IPS-20b (cell line): Measurements from ENCODE around the gene UNK.

Source experiments
- H3K27ac ChIP-seq: one replicate; pipeline ENCODE4 v1.5.1; 2013; ENCODE audit warnings: low read length
- H3K27me3 ChIP-seq: 2 replicates; pipeline ENCODE4 v1.6.1; 2013; ENCODE audit warnings: mild to moderate bottlenecking, low read length, inconsistent platforms; ENCODE audit not compliant: insufficient read depth
- H3K36me3 ChIP-seq: 2 replicates; pipeline ENCODE4 v1.6.1; 2013; ENCODE audit warnings: low read depth, mild to moderate bottlenecking, inconsistent platforms, low read length, moderate library complexity; ENCODE audit not compliant: insufficient read depth
- H3K4me1 ChIP-seq: 2 replicates; pipeline ENCODE4 v1.6.1; 2013; ENCODE audit warnings: mild to moderate bottlenecking, control low read depth, inconsistent platforms, low read length, moderate library complexity; ENCODE audit not compliant: insufficient read depth
- H3K4me3 ChIP-seq: 2 replicates; pipeline ENCODE4 v1.5.1; 2013; ENCODE audit warnings: mild to moderate bottlenecking, low read length, inconsistent platforms
- H3K9ac ChIP-seq: 2 replicates; pipeline ENCODE4 v1.6.1; 2013; ENCODE audit warnings: low read depth, mild to moderate bottlenecking, inconsistent platforms, low read length, moderate library complexity
- H3K9me3 ChIP-seq: 2 replicates; pipeline ENCODE4 v1.6.1; 2013; ENCODE audit warnings: mild to moderate bottlenecking, low read depth, low read length, inconsistent platforms; ENCODE audit not compliant: insufficient read depth

UNK gene

DNA sequence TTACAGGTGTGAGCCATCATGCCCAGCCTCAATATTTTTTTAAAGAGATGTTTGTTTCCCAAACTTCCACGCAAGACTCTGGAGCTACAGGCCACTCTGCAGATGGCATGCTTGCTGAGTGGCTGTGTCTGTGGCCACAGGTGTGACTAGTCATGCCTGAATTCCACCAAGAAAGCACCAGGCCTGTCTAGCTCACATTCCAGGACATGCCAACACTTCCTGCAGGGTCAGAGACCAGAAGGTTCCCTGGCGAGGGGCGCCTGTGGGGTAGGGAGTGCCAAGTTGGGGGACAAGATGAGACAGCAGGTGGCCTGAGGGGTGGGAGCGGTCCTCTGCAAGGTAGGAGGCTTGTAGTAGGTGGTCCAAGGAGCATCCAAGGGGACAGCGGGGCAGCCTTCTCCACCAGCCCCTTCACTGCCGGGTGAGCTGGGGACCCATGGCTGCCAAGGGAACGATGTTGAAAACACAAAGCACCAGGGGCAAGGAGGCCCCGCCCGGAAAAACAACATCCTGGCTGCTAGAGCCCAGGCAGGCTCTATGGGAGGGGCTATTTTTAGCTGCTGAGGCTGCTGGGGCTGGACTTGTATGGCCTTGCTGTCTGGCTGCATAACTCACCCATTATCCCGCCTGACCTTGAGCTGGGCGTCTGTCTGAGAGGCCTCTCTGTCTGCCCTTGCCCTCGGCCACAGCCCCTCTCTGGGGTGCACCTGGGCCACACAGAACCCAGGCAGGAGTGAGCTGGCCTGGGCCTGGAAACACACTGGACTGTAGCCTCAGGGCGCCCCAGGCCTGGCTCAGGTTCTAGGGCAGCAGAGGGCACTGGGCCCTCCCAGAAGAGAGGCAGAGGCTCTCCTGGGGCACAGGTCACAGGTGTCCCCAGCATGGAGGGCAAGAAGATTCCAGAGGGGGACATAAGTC lies 88.1 kb downstream of the UNK start:
- H3K27me3 ChIP-seq, result peaks cover 19% of the 10 kb centered on the region
- H3K27ac ChIP-seq, result no peak overlapping the region
- no peak overlapping the region for H3K4me3 ChIP-seq
- H3K4me1 ChIP-seq, result 0 out of 2 replicates have a peak, but pooled peaks cover 3% of the 10 kb centered on the region
- no peaks in the 10 kb centered on the region for H3K9me3 ChIP-seq
- H3K36me3 ChIP-seq, result no peaks in the 10 kb centered on the region
- H3K9ac ChIP-seq, result no peak overlapping the region

- Histone ChIP-seq H3K27me3 (peaks cover 30% of the 10 kb centered on the region), H3K4me3 (no peak overlapping the region), H3K36me3 (no peaks in the 10 kb centered on the region), H3K9me3 (no peaks in the 10 kb centered on the region), H3K27ac (no peak overlapping the region), H3K4me1 (0 out of 2 replicates have a peak, but pooled peaks cover 3% of the 10 kb centered on the region), H3K9ac (no peak overlapping the region)
Observed at GRCh38 chr17:75873587-75874322, 89.1 kb downstream of the UNK start.

- Histone ChIP-seq H3K9me3 (no peaks in the 10 kb centered on the region), H3K4me3 (no peak overlapping the region), H3K36me3 (no peaks in the 10 kb centered on the region), H3K27ac (no peak overlapping the region), H3K27me3 (peaks cover 38% of the 10 kb centered on the region), H3K9ac (no peak overlapping the region), H3K4me1 (0 out of 2 replicates have a peak, but pooled peaks cover 3% of the 10 kb centered on the region)
Observed at GRCh38 chr17:75874323-75875181, 89.9 kb downstream of the UNK start.
